Endothelial cell of umbilical vein (primary cell): ENCODE results near the gene COL5A1. TPM values are rescaled to one million over a fixed set of nuclear protein-coding genes. Genes with fewer than 3 reads are reported as not detected.

ENCODE experiments used
- BruUV-seq: library from RNA; stranded (reverse); fragments of 400-500 nt; replicated peaks from 2 replicates; lab custom pipeline; 2021; lab: Mats Ljungman, UMichigan
- CTCF ChIA-PET: fragments of 300-600, 350-600 bp; sonication (Branson Sonifier 250); formaldehyde crosslinking; loops from one replicate; lab custom pipeline; 2021; ENCODE audit warnings: antibody characterized with exemption, inconsistent platforms; lab: Charles Lee
- POLR2A ChIA-PET: fragments of 300-600, 350-600 bp; sonication (Branson Sonifier 250); formaldehyde crosslinking; loops from one replicate; lab custom pipeline; 2021; ENCODE audit warnings: antibody characterized with exemption, inconsistent platforms; lab: Charles Lee
- DNase-seq: peaks from one replicate; pipeline ENCODE4 v3.0.0-alpha.2; 2011; ENCODE audit warnings: low read depth, low spot score
- FAIRE-seq: peaks from 2 replicates; lab custom pipeline; 2011; peaks lifted over from hg19 to GRCh38; lab: Jason Lieb, UNC
- H2AFZ ChIP-seq: 2 replicates; pipeline ENCODE4 v1.6.0; 2012; ENCODE audit warnings: low read depth, low read length, control low read depth, inconsistent platforms
- H3K27ac ChIP-seq: 2 replicates; pipeline ENCODE4 v1.5.1; 2011; ENCODE audit warnings: low read depth, mild to moderate bottlenecking, control low read depth, low read length, moderate library complexity; ENCODE audit not compliant: insufficient read depth
- H3K27me3 ChIP-seq, 2 experiments: 2 replicates each; pipeline versions ENCODE4 v1.6.0 to v1.6.1; 2011; ENCODE audit warnings: low read length in 2 of 2, mixed read lengths in 1 of 2; ENCODE audit not compliant: control insufficient read depth in 2 of 2, insufficient read depth in 2 of 2
- H3K36me3 ChIP-seq, 2 experiments: 2 replicates in 1 of 2; 3 replicates in 1 of 2; pipeline ENCODE4 v1.5.1; 2011; ENCODE audit warnings: low read length in 2 of 2, mild to moderate bottlenecking in 1 of 2, moderate library complexity in 1 of 2; ENCODE audit not compliant: control insufficient read depth in 2 of 2, insufficient read depth in 2 of 2; ENCODE audit errors: extremely low read depth in 1 of 2
- H3K4me1 ChIP-seq: 3 replicates; pipeline ENCODE4 v1.5.1; 2011; ENCODE audit warnings: mild to moderate bottlenecking, low read length; ENCODE audit not compliant: control insufficient read depth, insufficient read depth; ENCODE audit errors: extremely low read depth
- H3K4me2 ChIP-seq: 2 replicates; pipeline ENCODE4 v1.6.1; 2011; ENCODE audit warnings: low read length, control low read depth, mixed read lengths; ENCODE audit not compliant: insufficient read depth
- H3K4me3 ChIP-seq, 3 experiments: fragments of 200-600 bp in 1 of 3; sonication (generic), shearing (Covaris generic) in 1 of 3; replicated peaks in 1 of 3; 2 replicates each; pipeline ENCODE4 v1.5.1; 2011 to 2016; ENCODE audit warnings: control low read depth in 3 of 3, low read length in 3 of 3, mild to moderate bottlenecking in 2 of 3, inconsistent platforms in 1 of 3, low read depth in 1 of 3, moderate library complexity in 1 of 3; ENCODE audit not compliant: insufficient read depth in 1 of 3
- H3K79me2 ChIP-seq: 2 replicates; pipeline ENCODE4 v1.6.0; 2012; ENCODE audit warnings: low read length, inconsistent platforms; ENCODE audit not compliant: control insufficient read depth, insufficient read depth
- H3K9ac ChIP-seq: replicated peaks from 2 replicates; pipeline ENCODE3; 2011; ENCODE audit warnings: low read length, control low read depth; ENCODE audit not compliant: insufficient read depth; ENCODE audit errors: extremely low read depth
- H3K9me1 ChIP-seq: replicated peaks from 3 replicates; pipeline ENCODE4 v1.6.0; 2011; ENCODE audit warnings: mild to moderate bottlenecking, low read length; ENCODE audit not compliant: control insufficient read depth, insufficient read depth; ENCODE audit errors: extremely low read depth
- H3K9me3 ChIP-seq: replicated peaks from 2 replicates; pipeline ENCODE4 v1.5.1; 2012; ENCODE audit warnings: low read length, inconsistent platforms; ENCODE audit not compliant: control insufficient read depth, insufficient read depth
- H4K20me1 ChIP-seq: replicated peaks from 2 replicates; pipeline ENCODE3; 2011; ENCODE audit warnings: mild to moderate bottlenecking, low read length; ENCODE audit not compliant: control insufficient read depth, insufficient read depth; ENCODE audit errors: extremely low read depth
- EZH2 ChIP-seq: IDR thresholded peaks from 2 replicates; pipeline ENCODE4 v1.6.1; 2012; ENCODE audit warnings: borderline replicate concordance, low read depth, mild to moderate bottlenecking, moderate library complexity, low read length, inconsistent platforms; ENCODE audit not compliant: severe bottlenecking
- FOS ChIP-seq: IDR thresholded peaks from 2 replicates; pipeline ENCODE4 v1.6.1; 2011; ENCODE audit warnings: mild to moderate bottlenecking, low read length, moderate library complexity, borderline replicate concordance; ENCODE audit not compliant: insufficient read depth
- GATA2 ChIP-seq: IDR thresholded peaks from 2 replicates; pipeline ENCODE4 v1.7.0; 2011; ENCODE audit warnings: low read depth, mild to moderate bottlenecking, moderate library complexity, mixed read lengths, low read length; ENCODE audit not compliant: insufficient read length, insufficient read depth
- JUN ChIP-seq: IDR thresholded peaks from 2 replicates; pipeline ENCODE4 v1.6.1; 2011; ENCODE audit warnings: borderline replicate concordance, low read depth; ENCODE audit not compliant: insufficient read length, insufficient read depth
- MYC ChIP-seq: IDR thresholded peaks from one replicate; pipeline ENCODE4 v1.6.1; 2011; ENCODE audit warnings: mild to moderate bottlenecking, low read depth, low read length
- POLR2A ChIP-seq: IDR thresholded peaks from 2 replicates; pipeline ENCODE4 v1.6.1; 2012; ENCODE audit warnings: low read depth, mild to moderate bottlenecking, control low read depth, low read length
- POLR2AphosphoS5 ChIP-seq: IDR thresholded peaks from 2 replicates; pipeline ENCODE4 v1.6.1; 2012; ENCODE audit warnings: low read depth, mild to moderate bottlenecking, control low read depth, low read length, moderate library complexity; ENCODE audit not compliant: insufficient read depth
- dilution Hi-C: fragments of 300-500 bp; cut with MboI; formaldehyde crosslinking; loops from one replicate; pipeline ENCODE4 v1.15.0; 2019; ENCODE audit warnings: low sequenced_read_pairs; ENCODE audit not compliant: extremely low pct_ligation_motif_present
- intact Hi-C: fragments of 100-400 bp; cut with micrococcal nuclease; formaldehyde crosslinking; loops from one replicate; pipeline ENCODE4 v1.10.0; 2022
- polyA plus RNA-seq, 4 experiments: library from polyadenylated mRNA; depleted of rRNA in 3 of 4; stranded (reverse) in 3 of 4; unstranded in 1 of 4; fragments of >200 nt; gene quantifications; 2 replicates each; pipeline versions ENCODE4 v1.2.1 to v1.2.3, GENCODE V29; 2011 to 2012; ENCODE audit warnings: missing spikeins in 1 of 4
- total RNA-seq: library from RNA; stranded (reverse); gene quantifications from 2 replicates; pipeline ENCODE4 v1.2.3, GENCODE V29; 2021
- TF ChIP-seq, protein P1 (sequence below): IDR thresholded peaks from 2 replicates; pipeline ENCODE4 v1.6.1; 2011; ENCODE audit not compliant: insufficient read depth, insufficient read length
- TF ChIP-seq, protein P2 (sequence below), 2 donors: IDR thresholded peaks; 1 replicate in 1 of 2; 2 replicates in 1 of 2; pipeline ENCODE4 v1.5.1; 2011; ENCODE audit warnings: low read length in 2 of 2, mild to moderate bottlenecking in 2 of 2, moderate library complexity in 2 of 2, control low read depth in 1 of 2, inconsistent platforms in 1 of 2, low read depth in 1 of 2; ENCODE audit not compliant: insufficient read depth in 1 of 2; ENCODE audit errors: extremely low read depth in 1 of 2

COL5A1 gene
- total and polyA plus RNA-seq, 2 donors (not counting 3 experiments of a cell fraction or from before 2014, with no cell fraction given), result 97.4 to 175 TPM

DNA sequence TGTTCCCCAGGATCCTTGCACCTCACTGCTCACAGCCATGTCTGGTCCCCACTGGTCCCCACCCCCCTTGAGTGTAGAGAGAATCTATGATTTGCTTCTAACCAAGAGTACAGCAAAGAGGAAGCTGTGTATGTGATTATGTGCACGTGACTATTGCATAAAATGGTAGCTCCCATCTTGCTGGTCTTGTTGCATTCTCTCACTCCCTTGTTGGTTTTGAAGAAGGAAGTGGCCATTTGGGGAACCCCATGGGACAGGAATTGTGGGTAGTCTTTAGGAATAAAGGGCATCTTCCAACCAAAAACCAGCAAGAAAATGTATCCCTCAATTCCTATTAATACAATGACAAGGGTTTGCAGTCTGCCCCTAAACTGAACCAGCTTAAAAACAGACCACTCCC lies 233.8 kb downstream of the COL5A1 start:
- Histone ChIP-seq H3K79me2 (no peaks in the 10 kb centered on the region), H3K36me3 (no peaks in the 10 kb centered on the region), H3K4me3 (no peak overlapping the region), H3K27ac (no peak overlapping the region), H3K27me3 (no peaks in the 10 kb centered on the region), H4K20me1 (no peaks in the 10 kb centered on the region), H2AFZ (no peak overlapping the region), H3K9ac (no peak overlapping the region), H3K9me3 (no peaks in the 10 kb centered on the region), H3K9me1 (no peaks in the 10 kb centered on the region), H3K4me2 (no peak overlapping the region), H3K4me1 (no peaks in the 10 kb centered on the region)
- dilution Hi-C loops (no loop called here), intact Hi-C loops (no loop called here)
- FAIRE-seq (no peak), DNase-seq (no peak)
- TF ChIP-seq MYC (no peak), JUN (no peak), GATA2 (no peak), EZH2 (no peak), POLR2A (no peak), POLR2AphosphoS5 (no peak), FOS (no peak)
- TF ChIP-seq, protein P1, sequence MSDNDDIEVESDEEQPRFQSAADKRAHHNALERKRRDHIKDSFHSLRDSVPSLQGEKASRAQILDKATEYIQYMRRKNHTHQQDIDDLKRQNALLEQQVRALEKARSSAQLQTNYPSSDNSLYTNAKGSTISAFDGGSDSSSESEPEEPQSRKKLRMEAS, result no peak
- TF ChIP-seq, protein P2, sequence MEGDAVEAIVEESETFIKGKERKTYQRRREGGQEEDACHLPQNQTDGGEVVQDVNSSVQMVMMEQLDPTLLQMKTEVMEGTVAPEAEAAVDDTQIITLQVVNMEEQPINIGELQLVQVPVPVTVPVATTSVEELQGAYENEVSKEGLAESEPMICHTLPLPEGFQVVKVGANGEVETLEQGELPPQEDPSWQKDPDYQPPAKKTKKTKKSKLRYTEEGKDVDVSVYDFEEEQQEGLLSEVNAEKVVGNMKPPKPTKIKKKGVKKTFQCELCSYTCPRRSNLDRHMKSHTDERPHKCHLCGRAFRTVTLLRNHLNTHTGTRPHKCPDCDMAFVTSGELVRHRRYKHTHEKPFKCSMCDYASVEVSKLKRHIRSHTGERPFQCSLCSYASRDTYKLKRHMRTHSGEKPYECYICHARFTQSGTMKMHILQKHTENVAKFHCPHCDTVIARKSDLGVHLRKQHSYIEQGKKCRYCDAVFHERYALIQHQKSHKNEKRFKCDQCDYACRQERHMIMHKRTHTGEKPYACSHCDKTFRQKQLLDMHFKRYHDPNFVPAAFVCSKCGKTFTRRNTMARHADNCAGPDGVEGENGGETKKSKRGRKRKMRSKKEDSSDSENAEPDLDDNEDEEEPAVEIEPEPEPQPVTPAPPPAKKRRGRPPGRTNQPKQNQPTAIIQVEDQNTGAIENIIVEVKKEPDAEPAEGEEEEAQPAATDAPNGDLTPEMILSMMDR (IDR thresholded peaks at IDR 0.05; ENCODE audit: extremely low read depth in 1 of 2, insufficient read depth in 1 of 2, low read depth in 1 of 2, low read length in 2 of 2), result no peak
- BruUV-seq, result no TSS peak
- POLR2A ChIA-PET, result no interaction called here
- CTCF ChIA-PET, result no interaction called here
